HG02884 (cell line): ENCODE data around the gene AAGAB.
A peak's percentile ranks its signal among the peaks of the same experiment; 100 is the strongest.
"Not testable (repeated sequence)": the region's sequence is repeated elsewhere in the genome, so short reads cannot be mapped to it uniquely, and the experiment has no call there.

ENCODE experiments used
- ATAC-seq: cut with Tn5 transposase; IDR thresholded peaks from one replicate; pipeline ENCODE4 v1.9.1; 2021; ENCODE audit warnings: mild to moderate bottlenecking, moderate library complexity; ENCODE audit not compliant: unreplicated experiment

Gene AAGAB

DNA sequence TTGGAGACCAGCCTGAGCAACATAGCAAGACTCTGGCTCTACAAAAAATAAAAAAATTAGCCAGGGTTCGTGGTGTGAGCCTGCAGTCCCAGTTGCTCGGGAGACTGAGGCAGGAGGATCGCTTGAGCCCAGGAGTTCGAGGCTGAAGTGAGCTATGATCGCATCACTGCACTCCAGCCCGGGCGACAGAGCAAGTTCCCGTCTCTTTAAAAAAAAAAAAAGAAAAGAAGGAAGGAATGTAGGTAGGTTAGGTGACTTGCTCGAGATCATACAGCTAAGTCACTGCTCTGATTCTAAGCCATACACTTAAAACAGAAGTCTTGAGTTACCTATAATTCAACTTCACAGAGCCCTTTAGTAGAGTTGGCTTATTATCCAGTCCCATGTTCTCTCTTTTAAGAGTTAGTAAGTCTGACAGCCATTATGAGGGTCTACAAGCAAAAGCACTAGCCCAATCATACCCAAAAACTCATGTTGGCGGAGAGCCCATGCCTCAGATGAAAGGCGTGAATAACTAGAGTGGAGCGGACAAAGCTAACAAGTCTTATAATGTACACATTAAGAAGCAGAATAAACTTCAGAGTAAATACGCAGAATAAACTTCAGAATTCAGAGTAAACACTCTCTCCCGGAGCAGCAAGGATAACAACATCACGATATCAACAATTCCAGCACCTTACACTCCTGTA lies 768 bp downstream of the AAGAB start:
- no peak for ATAC-seq

GRCh38 chr15:67253101-67253500 lies 1.4 kb downstream of the AAGAB start:
- ATAC-seq = no peak

- no peak for ATAC-seq
These were observed 3.1 kb downstream of the AAGAB start for GRCh38 chr15:67251318-67251717.

DNA sequence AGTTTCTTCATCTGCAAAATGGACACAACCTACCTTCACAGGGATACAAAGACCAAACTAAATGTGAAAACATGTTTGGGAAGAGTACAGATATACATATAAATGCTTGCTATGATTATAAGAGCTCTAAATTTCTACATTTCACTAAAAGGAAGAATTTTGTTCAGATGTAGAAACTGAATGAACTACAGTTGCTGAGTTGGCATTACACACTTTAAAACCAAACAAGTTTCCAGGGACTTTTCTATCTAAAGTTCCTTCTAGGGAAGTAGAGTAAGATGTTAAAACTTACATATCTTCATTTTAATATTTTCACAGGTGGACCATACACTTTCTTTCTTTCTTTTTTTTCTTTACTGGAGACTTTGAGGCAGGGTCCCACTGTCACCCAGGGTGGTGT lies 4.6 kb downstream of the AAGAB start:
- no peak for ATAC-seq

DNA sequence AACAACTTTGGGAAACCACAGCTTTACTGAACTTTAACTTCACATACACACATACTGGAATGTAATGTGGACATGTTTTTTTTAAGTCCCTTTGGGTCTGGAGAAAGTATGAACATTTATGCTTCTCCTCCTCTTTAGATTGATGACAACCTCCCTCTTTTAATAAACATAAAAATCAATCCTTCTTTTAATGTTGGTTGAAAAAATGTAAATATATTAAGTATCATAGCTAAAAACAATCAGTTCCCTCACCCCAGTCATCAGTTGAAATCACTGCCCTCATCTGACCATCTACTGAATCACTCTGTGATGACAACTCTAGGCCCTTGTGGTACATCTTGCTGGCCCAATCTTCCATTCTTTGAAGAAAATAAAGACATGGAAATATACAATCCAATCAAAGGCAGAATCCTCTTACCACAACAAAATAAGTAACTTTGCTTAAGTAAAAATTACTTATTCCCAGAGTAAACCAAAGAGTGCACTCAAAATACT lies 6.4 kb downstream of the AAGAB start:
- ATAC-seq = no peak

GRCh38 chr15:67246606-67247005 lies 7.9 kb downstream of the AAGAB start:
- ATAC-seq = not testable (repeated sequence)

GRCh38 chr15:67244971-67245478 lies 9.4 kb downstream of the AAGAB start:
- ATAC-seq = no peak

- ATAC-seq = no peak
These were observed 11.8 kb downstream of the AAGAB start for GRCh38 chr15:67242708-67243111.

DNA sequence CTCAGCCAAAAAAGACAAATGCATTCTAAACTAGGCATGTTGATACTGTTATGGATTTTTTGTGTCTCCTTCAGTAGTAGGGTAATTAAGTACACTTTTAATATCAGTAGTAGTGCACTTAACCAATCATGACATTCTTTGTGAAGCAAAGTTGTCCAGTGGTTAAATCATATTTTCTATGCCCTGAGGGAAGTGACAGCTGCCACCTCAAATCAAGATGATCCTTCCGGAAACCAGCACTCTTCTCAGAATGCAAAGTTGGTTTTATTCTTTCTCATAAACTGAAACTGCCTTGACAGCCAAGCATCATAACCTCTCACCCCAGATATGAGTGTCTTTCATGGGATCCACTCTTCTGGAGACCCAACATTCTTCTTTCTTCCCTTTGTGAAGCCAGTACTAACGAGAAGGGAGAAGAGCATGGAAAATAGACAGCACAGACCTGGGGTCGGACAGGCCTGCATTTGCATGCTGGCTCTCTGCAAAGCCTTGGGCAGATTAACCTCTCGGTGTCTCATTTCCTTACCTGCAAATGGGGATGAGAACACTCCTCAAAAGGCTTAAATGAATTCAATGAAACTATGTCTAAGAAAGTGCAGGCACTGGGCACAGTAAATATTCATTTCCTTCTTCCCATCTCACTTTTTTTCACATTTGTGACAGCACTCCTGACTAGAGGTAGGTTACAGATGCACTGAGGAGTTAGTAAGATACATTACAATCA lies 13.2 kb downstream of the AAGAB start:
- peak; percentile 87 for ATAC-seq

GRCh38 chr15:67240235-67241131 lies 14.0 kb downstream of the AAGAB start:
- ATAC-seq = no peak

DNA sequence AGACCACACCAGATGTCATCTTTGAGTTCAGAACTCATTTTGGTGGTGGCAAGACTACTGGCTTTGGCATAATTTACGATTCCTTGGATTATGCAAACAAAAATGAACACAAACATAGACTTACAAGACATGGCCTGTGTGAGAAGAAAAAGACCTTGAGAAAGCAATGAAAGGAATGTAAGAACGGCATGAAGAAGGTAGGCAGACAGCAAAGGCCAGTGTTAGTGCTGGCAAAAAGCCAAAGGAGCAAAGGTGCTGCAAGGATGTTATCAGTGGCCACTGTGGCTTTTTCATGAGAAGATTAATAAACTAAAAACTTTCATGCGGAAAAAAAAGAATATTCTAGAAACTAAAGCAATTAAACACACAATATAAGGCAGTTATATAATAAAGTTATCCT lies 21.9 kb downstream of the AAGAB start:
- no peak for ATAC-seq

GRCh38 chr15:67230504-67230903 lies 24.0 kb downstream of the AAGAB start:
- no peak for ATAC-seq

DNA sequence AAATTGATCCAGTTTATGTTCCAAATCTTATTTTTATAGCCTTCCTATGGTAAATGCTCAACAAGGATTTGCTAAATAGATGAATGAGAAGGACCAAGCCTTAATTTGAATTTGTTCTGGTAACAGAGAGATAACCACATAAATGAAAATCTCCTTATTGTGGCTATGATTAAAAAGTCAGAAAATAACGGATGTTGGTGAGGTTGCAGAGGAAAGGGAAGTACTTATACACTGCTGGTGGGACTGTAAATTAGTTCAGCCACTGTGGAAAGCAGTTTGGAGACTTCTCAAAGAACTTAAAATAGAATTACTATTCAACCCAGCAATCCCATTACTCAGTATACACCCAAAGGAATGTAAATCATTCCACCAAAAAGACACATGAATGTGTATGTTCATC lies 26.2 kb downstream of the AAGAB start:
- no peak for ATAC-seq

DNA sequence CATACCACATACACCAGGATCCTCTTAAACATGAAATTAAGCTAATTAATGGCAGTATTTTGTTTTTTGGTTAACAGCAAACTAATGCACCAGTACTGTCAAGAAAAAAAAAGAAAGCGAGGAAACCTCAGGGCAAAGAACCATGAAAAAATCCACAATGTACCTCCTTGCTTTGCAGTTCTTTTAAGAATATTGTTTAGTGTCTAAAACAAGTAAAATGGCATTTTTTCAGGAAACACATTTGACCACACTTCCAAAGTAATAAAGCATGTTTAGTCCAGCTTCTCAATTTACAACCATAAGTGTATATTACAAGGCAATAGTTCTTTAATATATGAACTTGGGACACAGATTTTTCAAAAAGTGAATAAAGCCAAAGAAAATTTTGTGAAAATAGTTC lies 26.6 kb downstream of the AAGAB start:
- no peak for ATAC-seq

DNA sequence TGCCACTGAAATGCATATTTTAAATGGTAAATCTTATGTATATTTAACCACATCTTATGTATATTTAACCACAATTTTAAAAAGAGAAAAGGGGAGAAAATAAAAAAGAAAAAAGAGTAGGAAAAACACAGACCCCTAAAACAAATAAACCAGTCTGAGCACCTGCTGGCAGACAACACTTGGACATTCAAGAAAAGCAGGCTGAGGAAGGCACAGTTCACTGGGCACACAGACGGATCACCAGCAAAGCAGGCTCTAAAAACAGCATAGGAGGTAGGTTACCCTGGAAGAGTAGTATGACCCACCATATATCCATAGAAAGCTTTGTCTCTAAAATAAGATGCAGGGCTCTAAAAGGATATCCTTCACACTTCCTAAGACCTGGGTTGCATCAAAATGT lies 27.0 kb downstream of the AAGAB start:
- ATAC-seq = no peak

GRCh38 chr15:67225336-67225735 lies 29.1 kb downstream of the AAGAB start:
- no peak for ATAC-seq

DNA sequence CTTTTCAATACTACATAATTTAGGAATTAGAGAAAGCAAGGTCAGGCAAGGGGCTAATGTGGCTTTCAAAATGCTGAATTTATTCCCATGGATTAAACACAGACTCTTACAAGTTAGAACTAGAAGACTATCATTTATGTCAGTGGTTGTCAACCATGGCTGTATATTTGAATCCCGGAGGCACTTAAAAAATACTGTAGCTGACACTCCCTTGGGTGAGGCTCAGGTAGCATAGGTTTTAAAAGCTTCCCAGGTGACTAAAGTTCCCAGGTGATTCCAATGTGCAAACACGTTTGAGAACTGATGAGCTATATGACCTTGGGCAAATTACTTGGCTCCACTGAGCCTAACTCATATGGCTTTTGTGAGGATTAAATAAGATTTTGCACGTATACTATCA lies 29.6 kb downstream of the AAGAB start:
- ATAC-seq = no peak

DNA sequence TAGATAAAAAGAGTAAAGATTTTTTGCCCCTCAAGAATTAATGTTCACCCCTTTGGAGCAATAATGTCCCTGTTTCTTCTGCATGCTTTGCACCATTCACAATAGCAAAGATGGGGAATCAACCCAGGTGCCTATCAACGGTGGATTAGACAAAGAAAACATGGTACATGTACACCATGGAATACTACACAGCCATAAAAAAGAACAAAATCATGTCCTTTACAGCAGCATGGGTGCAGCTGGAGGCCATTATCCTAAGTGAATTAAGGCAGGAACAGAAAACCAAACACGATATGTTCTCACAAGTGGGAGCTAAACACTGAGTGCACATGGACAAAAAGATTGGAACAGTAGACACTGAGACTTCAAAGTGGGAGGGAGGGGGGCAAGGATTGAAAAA lies 35.2 kb downstream of the AAGAB start:
- ATAC-seq = no peak

GRCh38 chr15:67218428-67218827 lies 36.0 kb downstream of the AAGAB start:
- no peak for ATAC-seq

DNA sequence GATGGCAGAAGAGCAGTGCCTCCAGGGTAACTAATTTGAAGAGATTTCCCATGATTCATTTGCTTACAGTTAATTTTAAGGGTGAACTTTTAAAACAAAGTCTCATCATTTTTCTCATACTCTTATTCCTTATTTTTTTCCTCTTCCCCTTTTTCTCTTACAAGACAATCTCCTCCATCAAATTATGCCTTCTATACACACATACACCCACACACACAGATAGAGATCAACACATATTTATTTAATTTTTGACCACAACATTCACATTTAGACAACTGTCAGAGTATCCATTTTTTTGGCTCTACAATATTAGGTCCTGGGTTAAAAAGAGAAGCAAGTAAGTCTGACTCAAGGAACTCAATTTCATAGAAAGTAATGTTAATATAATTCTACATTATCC lies 37.6 kb downstream of the AAGAB start:
- ATAC-seq = no peak

GRCh38 chr15:67215102-67215501 lies 39.4 kb downstream of the AAGAB start:
- no peak for ATAC-seq
